GM10847 (cell line): Measurements from ENCODE around the gene OGFOD2.

ENCODE experiments used
- POLR2A ChIP-seq: IDR thresholded peaks from 2 replicates; pipeline ENCODE4 v1.6.1; 2011; ENCODE audit not compliant: insufficient read length; ENCODE audit errors: extremely low read depth

The OGFOD2 gene

DNA sequence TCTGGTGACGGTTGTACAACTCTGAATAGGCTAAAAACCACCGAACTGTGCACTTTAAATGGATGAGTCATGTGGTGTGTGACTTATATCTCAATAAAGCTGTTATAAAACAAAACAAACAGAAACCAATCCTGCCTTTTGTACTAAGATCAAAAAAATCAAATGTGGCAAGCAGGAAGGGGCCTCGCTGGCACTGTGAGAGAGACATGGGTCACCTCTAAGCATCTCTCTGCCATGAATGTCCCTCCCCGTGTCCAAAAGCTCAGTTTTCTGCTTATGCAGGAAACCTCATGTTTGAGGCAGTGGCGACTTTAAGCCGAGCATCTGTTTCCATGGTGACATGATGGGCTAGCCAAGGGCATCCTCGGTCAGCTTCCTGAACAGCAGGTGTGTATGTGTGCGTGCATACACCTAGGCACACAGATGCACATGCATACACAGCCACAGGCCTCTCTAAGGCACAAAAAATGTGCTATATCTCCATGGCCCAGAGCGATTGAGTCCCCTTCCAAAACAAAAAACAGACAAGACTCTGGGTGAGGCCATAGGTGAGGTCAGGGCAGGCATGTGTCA is 49.9 kb downstream of the OGFOD2 start:
- TF ChIP-seq POLR2A = no peak

DNA sequence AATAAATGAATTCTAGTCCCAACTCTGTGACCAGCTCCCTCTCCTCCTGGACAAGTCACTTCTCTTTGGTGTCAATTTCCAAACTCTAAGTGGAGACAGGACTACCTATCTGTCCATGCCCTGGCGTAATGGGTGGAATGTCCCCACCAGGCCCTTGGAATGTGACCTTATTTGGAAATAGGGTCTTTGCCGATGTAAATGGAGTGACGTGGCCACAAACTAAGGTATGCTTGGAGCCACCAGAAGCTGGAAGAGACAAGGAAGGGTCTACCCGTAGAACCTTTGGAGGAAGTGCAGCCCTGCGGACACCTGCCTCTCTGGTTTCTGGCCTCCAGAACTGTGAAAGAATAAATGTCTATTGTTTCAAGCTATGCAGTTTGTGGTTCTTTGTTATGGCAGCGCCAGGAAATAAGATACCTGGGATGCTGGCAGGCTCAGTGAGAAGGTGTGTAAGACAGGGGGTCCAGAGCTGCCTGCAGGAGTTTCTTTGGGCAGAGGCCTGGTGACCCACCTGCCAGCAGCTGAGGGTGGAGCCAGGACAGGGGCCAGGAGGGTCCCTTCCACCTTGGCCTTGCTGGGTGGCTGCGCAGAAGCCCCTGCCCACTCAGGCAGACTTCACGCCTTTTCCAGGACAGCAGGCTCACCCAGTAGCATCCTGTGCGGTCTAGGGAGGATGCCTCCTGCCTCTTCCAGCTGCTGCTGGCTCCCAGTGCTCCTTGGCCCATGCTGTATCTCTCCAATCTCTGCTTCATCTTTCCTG is 51.2 kb downstream of the OGFOD2 start:
- no peak for TF ChIP-seq POLR2A

DNA sequence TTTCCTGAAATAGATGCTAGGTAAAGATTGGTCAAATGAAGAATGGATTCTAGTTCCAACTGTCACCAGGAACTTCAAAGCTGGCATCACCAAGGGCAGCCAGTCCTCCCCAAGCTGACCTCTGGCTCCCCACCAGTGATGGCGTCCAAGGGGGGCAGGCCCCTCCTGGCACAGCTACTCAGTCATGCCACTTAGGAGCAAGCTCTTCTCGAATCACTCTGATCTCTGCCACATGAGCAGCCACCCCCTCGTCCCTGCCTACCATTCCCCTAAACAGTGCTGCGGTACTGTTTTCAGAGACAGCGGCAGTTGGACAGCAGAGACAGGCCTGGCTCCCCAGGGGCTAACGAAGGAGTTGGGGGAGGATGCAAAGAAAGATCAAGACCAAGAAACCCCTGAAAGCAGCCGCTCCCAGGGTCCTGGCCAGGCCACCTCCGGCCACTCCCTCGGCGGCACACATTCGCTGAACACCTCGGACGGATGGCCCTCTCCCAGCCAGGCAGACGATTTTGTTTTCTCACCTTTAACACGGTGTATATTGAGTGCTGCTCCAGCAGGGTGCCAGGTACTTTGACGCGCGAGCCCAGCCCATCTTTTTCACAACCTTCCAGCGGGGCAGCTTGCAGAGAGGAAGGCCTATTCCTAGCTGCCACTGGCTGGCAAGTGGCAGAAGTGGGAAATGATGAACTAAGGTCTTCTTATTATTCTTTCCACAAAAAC is 52.8 kb downstream of the OGFOD2 start:
- TF ChIP-seq POLR2A = no peak

DNA sequence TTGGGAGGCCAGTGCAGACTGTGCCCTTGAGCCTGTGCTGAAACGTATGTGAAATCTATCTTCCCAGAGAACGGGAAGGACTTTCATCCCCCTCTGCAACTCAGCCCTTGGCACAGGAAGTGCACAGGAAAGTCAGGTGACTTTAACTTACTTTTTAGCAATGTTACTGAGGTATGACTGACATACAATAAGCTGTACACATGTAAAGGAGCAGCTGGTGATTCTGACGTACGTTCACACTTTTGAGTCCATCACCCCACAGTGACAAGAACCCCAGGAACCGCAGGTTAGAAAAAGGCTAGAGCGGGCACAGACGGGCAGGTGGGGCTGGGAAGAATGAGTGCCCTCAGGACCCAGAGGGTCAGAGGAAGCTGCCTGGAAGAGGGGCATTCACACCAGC is 53.4 kb downstream of the OGFOD2 start:
- no peak for TF ChIP-seq POLR2A

DNA sequence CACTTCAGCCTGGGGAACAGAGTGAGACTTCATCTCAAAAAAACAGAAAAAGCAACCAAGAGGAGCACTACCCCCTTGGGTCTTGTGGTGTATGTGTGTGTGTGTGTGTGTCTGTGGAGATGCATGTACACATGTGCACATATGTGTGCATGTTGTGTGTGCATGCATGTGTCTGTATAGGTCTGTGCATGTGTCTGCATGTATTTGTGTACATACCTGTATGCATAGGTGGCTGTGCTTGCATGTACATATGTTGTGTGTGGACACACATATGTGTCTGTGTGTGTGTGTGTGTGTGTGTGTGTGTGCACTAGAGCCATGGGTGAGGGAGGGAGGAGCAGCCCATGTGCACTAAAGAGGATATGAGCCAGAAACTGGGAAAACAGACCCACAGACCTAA is 54.5 kb downstream of the OGFOD2 start:
- TF ChIP-seq POLR2A = no peak
